T1000 (cell line): ENCODE results near the gene HOXA3.

ENCODE experiments used
- DNase-seq: peaks from one replicate; lab custom pipeline; 2025; ENCODE audit warnings: mixed read lengths; lab: John Stamatoyannopoulos, UW

HOXA3 gene

DNA sequence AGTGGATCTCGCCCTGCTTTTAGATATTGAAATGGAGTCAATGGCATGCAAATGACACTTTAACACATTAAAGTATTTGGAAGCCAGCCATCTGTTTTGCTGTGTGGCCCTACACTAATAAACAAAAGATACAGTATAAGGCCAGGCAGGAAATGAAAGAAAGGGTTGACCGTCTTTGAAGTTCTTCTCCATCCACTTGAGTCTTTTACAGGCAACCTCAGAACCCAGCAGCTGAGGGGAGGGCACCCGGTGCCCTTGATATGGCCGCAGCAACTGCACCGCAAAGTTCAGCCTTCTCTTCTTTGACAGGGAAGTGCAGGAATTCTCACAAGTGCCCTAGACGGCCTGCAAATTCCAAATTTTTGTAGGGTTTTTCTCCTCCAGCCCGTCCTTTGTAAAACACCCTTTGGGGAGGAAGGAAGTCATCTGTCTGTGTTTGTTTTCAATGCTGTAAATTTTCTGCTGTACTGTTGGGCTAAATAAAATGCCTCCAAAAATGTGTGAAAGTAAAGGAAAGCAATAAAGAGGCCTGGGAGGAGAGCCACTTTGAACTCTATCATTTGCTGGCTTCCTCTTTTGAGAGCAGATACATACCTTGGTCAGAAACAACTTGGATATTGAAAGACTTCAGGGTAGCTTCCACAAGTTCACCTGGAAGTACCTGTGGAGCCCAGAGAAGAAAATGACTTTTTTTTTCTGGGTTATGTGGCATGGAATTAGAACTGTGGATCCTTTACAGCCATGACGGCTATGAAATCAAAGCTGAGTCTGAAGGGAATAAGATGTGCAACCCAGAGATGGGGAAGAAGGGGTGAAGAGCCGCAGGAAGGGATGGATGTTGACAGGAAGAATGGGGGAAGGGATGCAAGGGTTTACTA is 60.2 kb downstream of the HOXA3 start:
- DNase-seq = no peak

DNA sequence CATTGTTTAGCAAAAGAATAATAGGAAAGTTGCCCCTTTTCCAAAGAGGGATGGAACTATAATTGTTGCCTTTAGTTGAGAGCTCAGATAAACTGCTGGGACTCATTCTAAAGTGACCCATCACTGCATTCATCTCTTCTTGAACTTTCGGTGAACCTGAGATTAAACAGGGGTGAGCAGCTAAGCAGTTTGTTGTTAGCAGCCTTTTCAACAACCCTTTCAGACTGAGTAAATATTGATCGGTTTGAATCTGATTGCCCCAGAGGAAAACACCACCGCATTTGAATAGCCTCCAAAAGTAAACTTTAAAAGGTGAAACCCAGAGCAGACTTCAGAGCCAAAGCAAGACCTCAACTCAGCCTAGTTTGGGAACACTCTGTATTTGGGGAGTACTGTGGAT is 61.3 kb downstream of the HOXA3 start:
- no peak for DNase-seq

DNA sequence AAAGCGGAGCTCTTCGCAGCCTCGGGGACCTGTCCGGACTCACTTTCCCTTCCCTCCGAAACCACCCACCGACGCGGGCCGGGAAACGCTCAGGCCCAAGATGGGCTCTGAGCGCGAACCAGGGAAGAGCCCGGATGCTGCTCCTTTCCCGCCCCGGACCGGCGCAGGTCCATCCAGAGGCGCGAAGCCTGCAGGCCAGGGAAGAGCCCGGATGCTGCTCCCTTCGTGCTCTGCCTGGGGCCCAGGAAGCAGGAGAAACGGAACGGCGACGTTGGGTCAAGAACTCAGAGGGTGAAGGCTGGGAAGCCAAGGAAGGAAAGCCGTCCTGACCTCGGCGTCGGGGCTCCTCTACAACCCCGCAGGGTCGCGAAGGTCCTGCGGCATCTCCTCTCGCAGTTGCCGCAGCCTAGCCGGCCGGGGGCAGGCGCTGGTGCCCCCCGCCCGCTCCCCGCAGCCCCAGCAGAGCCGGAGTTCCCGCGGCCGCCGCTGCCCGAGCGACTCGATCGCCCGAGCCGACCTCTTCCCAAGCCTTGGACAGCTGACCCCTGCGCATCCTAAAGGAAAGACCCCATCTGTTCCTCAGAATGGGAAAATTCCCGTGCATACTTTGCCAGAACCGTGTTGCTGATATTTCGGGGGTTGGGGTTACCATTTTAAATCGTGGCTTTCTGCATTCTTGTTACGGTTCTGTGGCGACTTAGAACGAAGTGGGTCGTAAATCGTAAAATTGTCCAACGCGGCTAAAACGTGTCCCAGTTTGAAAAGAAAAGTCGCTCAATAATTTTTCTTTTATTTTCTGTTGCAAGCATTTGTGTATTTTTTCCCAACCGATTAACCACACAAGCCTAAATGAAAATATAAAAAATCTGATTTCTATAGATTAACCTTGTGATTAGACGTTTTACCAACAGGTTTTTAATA is 64.1 kb downstream of the HOXA3 start:
- no peak for DNase-seq

DNA sequence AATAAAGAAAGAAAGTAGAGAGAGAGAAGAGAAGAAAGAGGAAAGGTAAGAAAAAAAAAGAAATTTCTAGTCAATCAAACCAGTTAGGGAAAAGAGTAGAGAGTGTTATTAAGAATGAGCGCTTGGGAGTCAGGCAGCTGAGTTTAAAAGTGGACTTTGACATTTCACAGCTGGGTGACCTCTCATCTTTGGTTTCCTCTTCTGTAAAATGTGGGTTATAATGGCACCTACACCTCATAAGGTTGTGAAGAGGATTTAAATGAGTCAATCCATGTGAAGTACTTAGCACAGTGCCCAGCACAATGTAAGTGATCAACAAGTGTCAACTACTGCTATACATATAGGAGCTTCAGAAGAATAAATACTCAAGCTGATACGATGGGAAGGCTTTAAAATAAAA is 68.7 kb downstream of the HOXA3 start:
- no peak for DNase-seq

DNA sequence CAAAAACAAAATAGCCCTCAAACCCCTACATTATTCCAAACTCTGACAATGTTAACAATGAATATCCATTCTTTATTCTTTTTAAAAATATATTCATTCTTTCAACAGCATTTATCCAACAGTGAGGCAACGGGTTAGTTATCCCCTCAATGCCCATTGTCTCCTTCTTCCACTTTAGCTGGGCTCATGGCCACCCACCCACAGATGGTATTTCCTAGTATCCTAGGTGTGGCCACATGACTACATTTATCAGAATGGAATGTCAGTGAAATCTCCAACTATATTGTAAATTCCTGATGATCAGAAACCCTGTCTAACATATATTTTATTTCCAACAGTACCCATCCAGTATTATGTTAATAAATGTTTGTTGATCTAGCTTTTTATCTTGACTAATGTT is 70.2 kb downstream of the HOXA3 start:
- DNase-seq = no peak

DNA sequence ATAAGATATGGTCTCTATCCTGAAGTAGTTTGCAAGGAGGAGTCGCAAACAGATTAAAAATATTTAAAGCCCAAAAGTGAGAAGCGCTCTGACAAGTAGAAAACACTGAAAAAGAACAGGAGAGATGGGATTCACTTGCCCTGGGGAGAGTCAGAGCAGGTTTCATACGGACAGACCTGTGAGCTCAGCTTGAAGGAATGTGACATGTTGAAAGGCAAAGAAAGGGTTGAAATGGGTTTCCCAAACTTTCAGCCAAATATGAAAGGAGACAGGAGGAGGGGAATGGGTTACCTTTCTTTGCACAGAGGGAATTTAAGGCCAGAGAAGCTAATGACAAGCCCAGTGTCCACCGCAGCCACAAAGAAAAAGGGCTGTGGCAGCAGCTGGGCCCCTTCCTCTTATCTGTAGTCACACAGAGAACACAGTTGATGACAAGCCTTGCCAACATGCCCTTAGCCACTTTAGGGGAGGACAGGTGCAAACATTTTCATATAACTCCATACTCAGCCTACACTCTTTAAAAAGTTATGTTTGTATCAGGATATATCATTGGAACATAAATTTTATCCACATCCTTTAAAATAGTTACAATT is 71.4 kb downstream of the HOXA3 start:
- DNase-seq = peak; percentile 7

DNA sequence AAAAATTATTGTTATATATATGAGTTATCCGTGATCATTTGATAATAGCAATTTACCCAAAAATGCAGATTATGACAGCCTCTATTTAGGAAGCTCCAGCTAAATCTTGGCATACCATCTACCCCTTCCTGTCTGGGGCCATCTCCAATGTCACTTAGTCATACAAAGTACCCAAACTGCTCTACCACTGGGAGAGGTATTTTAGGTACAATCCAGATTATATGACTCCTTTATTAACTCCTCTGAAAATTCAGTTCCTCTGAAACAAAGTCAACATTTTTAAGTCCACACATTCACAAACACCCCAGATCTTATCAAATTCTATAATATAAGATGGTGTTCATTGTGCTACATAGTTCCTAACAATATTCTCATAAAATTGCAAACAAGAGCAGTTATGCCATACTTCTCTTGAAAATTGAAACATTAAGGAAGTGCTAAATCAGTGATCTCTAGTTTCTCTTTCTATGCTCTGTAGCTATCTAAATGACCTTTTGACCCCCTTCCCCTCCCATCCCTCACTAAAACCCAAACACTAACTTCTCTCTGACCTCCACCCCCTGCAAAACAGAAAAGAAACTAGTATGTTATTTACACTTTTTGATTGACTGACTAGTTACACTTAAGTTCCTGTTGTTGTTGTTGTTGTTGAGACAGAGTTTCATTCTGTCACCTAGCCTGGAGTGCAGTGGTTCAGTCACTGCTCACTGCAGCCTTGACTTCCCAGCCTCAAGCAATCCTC is 73.0 kb downstream of the HOXA3 start:
- no peak for DNase-seq

DNA sequence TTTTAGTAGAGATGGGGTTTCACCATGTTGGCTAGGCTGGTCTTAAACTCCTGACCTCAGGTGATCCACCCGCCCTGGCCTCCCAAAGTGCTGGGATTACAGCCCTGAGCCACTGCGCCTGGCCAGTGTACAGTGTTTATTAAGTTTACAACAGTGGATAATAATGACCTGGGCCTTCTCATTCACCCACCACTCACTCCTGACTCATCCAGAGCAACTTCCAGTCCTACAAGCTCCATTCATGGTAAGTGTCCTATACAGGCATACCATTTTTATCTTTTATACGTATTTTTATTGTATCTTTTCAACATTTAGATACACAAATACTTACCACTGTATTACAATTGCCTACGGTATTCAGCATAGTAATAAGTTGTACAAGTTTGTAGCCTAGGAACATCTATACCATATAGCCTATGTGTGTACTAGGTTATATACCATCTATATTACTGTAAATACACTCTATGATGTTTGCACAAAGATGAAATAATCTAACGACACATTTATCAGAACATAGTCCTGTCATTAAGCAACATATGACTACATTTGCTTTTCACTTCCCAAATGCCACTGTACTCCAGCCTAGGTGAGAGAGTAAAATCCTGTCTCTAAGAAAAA is 73.7 kb downstream of the HOXA3 start:
- no peak for DNase-seq

DNA sequence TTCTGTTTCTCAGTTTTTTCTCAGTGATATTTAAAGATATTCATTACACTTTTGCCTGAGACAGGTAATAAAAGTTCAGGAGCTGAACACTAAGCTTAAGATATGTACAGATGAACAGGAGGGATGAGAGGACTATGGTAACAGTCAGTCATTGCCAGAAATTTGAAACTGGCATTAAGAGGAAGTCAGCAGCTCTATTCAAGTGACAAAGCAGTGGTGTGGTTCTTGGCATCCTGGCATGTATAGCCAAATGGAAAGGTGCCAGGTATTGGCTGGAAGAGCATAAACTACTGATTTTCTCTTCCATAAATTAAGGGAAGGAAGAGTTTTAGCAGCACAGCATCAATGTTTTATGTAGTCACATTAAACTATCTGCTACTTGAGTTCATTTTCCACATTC is 79.3 kb downstream of the HOXA3 start:
- no peak for DNase-seq

DNA sequence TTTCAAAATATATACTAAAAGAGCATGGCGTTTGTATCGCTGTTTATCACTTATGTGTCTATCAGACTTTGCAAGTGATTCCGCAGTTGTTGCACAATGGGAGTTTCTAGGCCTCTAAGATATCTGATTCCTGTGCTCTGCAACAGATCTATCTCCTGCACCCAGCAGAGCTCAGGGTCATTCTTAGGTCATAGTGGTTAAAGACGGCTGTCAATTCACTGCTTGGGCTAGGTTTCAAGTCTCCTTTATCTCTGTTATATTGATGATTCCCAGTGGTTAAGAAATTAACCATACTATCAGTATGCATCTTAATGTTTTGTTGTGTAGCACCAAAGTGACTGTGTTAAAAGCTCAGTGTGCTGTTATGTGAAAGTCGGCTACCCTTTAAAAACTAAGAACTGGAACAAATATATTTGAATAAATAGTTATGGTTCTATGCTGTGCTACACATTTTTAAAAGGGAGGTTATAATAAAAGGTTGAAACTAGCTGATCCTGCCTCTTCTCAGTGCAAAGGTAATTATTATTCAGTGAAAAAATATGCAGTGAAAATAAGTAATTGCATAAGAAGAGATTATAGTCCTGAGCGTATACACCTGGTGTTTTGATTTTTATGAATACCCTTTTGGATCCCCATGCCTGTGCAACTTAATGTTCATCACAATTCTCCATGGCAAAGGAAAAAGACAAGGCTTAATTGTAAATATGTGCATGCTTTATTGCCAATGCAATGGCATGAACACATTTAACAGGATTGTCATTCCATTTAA is 80.6 kb downstream of the HOXA3 start:
- no peak for DNase-seq

DNA sequence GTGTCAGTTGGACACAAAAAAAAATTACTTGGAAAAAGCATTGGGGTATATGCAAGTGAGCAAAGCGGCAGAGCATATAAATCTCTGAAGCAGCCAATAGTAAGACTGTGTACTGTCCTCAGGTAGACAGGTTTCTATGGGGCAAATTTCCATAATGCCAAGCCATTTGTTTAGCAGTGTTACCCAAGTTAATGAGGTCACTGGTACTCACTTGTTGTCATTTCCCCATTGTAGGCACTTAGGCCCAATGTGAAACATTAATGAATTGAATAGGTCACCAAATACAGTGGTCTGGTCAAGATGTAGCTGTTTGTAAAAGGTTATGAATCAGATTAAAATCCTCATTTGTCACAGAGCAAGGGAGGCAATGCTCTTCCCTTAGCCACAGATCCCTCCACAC is 84.1 kb downstream of the HOXA3 start:
- DNase-seq = no peak

DNA sequence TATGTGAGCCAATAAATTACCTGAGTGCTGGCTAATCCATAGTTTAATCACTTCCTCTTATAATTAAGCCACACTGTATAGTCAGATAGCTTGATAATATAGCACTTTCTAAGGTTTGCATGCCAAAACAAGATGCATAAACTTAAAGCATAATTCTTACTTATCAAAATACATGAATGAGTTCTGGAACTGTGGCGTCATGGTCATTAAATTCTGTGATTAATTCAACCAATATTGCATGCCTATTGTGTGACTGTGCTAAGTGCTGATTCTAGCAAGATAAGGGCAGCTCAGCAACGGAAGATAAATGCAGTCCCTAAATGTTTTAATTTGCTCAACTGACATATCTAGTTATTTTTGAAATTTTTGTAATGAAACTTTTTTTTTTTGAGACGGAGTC is 86.2 kb downstream of the HOXA3 start:
- no peak for DNase-seq

DNA sequence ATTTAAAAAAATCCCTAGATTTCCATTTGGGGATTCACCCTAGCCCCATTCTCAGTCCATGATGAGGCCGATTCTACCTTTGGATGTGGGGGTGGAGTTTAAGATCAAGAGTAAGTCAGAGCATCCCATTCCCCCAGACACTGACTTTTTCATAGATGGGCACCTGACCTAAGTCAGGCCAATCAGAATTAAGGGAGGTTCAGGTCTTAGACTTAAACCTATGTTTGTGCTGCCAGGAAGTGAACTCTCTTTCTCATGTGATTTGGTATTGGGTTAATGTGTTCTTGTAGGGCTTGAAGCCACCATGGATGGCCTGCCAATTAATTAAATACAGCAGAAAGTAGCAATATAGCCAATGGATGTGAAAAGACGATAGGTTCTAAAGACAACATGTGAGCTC is 86.7 kb downstream of the HOXA3 start:
- DNase-seq = no peak

DNA sequence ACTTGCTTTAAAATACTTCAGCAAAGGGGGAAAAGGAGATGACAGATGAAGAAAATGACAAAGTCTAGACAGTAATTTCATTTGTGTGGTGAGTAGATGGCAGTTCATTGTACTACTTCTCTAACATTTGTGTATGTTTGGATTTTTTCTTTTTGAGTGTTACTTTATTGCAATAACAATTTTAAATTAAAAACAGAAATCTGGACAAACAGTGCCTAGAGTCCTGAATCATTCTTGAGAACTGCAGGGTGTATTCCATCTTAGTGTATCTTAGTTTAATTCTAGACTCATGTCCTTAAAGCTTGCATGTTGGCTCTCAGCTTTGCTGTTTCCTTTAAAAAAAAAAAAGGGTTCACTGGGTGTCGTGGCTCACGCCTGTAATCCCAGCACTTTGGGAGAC is 87.7 kb downstream of the HOXA3 start:
- no peak for DNase-seq

DNA sequence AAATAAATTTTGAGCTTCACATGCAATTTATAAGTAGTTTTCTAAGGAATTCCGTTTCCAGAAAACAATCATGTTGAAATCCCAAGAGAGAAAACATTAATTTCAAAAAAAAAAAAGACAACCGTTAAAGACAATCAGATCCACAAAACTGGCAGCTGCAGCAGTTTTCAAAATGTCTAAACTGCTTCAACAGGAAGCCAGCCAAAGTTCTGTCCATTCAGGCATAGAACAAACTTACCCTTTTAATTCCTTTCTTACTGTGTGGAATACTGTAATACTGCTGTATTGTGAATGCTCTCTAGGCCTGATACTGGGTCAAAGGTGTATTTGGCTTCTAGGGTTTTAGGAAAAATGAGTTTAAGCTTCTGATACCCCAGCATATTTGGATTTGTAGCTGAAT is 88.2 kb downstream of the HOXA3 start:
- DNase-seq = no peak

DNA sequence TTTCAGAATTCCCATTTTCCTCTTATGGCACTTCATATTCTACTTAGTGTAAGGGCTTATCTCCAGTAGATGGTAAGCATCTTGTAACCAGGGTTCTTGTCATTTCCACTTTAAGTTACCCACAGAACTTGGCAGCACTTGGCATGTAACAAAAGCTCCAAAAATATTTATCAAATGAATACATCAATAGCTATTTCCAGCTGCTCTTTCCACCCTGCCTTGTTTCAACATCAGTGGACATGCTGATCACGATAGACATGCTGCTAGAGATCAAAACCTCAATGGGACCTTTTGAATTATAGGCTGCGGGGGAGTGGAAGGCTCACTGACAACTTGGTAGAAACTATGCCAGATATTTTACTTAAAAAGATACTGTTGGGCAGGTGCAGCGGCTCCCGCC is 89.4 kb downstream of the HOXA3 start:
- DNase-seq = no peak
